CMK (cell line): ENCODE data around the gene THADA.

Source experiments
- DNase-seq: peaks from one replicate; pipeline ENCODE4 v3.0.0-alpha.2; 2010; ENCODE audit warnings: low read depth

THADA gene

GRCh38 chr2:43509886-43510285 is 86.0 kb downstream of the THADA start:
- no peak for DNase-seq

DNA sequence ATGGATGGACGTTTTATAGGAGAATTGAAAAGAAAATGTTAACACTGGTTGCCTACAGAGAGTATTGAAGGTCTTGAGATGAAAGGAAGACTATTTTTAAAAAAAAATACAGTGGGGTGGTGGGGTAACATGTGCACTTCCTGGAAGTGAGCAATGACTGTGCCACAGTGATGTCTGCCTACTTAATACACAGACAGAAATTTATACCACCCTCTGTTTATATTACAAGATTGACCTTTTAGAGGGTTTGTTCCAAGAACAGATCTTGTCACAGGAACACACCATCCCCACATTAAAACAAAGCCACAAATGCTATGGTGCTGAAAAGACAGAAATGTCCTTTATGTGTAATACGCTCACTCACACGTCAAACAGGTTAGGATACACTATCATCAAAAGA is 87.6 kb downstream of the THADA start:
- no peak for DNase-seq

DNA sequence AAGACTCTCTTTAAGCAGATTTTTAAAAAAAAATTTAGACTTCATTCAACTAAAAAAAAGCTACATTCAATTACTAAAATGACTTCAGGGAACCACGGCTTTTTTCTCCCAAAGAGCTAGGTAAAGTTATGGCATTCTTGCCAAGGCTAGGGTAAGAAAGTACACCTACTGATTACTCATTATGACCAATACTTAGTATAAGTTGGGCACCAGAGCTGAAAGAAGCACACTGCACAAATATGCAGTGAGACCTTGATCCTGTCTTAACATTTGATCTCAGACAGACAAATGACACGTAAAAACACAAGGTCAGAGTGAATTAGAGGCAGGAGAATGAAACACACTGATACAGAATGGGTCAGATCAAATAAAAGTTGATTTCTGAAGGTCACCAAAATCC is 88.7 kb downstream of the THADA start:
- no peak for DNase-seq

- no peak for DNase-seq
Measured at GRCh38 chr2:43495727-43496126, 100.1 kb downstream of the THADA start.

- DNase-seq = no peak
Measured at GRCh38 chr2:43493954-43494353, 101.9 kb downstream of the THADA start.

DNA sequence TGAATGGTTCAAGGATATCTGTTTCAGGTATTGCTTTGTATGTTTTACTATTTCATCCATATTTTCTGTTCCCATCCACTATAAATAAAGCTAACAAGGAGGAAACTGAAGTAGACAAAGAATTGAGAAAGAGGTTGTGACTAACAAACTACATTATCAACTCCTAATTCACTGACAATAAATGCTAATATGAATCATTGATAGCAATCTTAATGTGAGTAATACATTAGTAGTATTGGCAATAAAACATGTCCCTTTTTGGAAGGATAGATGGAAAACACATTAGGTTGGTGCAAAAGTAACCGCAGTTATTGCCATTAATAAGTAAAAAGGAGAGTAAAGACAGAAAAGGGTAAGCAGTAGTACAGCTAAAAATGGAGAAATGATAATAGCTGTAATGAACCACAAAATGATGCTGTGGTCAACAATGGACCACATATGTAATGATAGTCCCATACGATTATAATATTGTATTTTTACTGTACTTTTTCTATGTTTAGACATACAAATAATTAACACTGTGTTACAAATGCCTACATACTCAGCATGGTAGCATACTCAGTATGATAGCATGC is 104.7 kb downstream of the THADA start:
- DNase-seq = no peak

GRCh38 chr2:43490252-43490786 is 105.5 kb downstream of the THADA start:
- DNase-seq = no peak

- no peak for DNase-seq
Measured at GRCh38 chr2:43488737-43489136, 107.1 kb downstream of the THADA start.

GRCh38 chr2:43486603-43487002 is 109.2 kb downstream of the THADA start:
- DNase-seq = no peak

DNA sequence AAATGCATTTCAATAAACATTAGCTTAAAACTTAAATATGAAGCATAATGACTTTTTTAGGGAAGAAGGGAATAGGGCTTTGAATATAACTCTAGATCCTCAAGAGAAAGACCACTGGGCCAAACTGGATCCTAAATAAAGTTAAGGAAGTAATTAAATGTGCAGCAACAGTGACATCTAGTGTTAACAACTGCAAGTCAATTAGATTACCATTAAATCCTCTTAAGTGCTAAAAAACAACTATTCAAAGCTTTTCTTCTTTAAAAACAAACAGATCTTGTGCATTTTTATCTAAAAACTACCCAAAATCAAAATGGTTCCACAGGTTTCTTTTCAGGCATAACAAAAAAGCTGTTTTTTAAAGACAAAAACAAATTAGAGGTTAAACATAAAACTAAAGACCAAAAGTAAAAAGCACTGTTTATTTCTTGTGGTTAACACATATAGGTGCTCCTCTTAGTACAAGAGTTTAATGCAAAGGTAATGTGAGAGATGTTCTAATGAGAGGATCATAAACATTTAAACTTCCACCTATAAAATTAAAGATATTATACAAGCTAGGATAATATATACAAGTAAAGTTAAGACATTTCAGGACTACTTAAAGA is 111.4 kb downstream of the THADA start:
- DNase-seq = peak; percentile 24

GRCh38 chr2:43482961-43483360 is 112.9 kb downstream of the THADA start:
- no peak for DNase-seq

- no peak for DNase-seq
Measured at GRCh38 chr2:43481927-43482542, 113.8 kb downstream of the THADA start.

DNA sequence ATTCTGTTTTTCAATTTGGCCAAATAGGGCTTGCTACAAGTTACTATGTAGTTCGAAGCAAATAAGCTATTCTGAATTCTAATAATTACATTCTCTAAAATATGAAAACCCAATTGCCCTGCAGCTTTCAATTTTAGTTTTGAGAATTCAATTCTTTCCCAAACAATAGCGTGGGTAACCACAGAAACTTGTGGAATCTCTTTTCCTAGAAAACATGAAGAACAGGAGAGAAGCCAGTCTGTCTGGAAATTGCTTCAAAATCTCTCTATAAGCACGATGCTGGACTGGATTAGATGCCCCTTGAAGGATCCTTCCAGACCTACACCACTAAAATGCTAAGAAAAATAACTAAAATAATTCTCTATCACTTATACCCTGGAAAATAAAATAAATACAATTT is 115.0 kb downstream of the THADA start:
- DNase-seq = no peak

- no peak for DNase-seq
Measured at GRCh38 chr2:43478412-43479086, 117.3 kb downstream of the THADA start.

DNA sequence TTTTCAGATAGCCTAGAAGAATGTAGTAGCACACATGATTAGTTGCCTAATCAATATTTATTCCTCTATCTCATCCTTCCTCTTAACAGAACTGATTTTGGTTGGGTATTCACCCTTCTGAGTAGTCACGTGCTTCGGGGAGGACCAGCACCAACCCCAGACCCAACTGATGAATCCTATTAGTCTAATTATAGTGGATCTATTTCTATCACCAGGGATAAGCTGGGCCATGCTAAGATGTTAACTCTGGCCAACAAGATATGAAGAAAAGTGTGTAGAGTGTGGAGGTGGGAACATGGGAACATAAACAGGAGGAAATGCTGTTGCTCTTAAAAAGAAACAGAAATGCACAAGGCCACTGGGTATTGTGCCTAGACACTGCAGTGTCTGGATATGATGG is 119.9 kb downstream of the THADA start:
- no peak for DNase-seq

- DNase-seq = no peak
Measured at GRCh38 chr2:43475137-43475846, 120.5 kb downstream of the THADA start.

DNA sequence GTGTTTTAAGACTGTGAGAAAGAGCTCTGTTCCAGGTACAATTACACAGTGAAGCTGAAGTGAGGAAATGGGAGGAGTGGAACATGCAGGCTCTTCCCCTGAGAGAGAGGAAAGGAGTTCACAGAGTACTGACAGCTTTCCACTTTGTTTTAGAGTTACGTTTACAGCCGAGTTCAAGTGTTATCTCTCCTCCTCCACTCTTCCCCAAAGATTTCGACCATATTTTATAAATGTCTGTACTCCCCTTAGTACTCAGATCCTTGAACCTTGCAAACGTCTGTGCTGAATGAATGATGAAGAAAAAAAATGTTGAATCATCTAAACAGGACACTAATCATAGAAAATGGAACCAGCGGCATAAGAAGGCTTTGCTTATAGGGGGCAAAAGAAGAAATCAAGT is 121.6 kb downstream of the THADA start:
- DNase-seq = no peak

GRCh38 chr2:43473767-43474166 is 122.1 kb downstream of the THADA start:
- DNase-seq = no peak

GRCh38 chr2:43472527-43473194 is 123.2 kb downstream of the THADA start:
- DNase-seq = no peak

- no peak for DNase-seq
Measured at GRCh38 chr2:43469713-43470112, 126.1 kb downstream of the THADA start.

GRCh38 chr2:43469094-43469493 is 126.7 kb downstream of the THADA start:
- DNase-seq = no peak

DNA sequence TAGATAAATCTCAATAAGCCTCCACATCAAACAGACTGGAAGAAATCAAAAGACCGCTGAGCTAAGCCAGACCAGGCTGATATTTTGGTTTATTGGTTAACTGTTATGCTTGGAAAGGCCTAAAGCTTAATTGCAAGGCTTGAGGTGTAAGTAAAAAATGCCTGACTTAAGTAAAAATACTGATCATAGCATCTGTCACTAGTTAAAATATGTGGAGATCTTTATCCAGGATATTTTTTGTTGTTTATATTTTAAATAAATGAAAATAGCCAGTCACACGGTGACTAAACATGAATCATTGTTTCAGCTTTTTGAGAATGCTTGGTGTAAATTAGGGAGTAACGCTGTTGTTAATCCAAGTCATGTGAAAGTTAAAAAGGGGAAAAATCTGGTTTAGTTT is 127.9 kb downstream of the THADA start:
- no peak for DNase-seq
